CD4-positive, alpha-beta T cell treated with Interleukin-6 at 100 ng/mL for 8 hours (primary cell): ENCODE data around the gene KAT6B.

Experiments
- DNase-seq: peaks from one replicate; pipeline ENCODE4 v3.0.0-alpha.2; 2020; ENCODE audit warnings: mixed read lengths, low spot score

KAT6B gene

DNA sequence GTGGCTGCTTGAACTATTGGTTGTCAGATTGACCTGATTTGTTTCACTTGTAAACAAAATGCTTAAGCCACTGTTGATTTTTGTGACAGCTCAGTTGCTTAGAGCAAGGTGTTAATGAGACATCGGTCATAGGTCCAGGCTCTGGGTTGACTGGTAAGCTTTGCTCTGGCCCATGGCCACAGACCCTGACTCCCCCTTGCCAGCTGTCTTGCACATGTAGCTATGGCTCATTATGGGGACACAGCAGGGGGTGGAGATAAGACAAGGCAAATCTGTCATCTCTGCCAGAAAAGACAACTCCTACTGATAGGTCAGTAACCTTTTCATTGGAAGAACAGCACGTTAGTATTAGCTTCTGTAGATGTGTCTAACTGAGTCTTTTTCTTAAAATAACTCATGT, 95.3 kb downstream of the KAT6B start:
- no peak for DNase-seq

DNA sequence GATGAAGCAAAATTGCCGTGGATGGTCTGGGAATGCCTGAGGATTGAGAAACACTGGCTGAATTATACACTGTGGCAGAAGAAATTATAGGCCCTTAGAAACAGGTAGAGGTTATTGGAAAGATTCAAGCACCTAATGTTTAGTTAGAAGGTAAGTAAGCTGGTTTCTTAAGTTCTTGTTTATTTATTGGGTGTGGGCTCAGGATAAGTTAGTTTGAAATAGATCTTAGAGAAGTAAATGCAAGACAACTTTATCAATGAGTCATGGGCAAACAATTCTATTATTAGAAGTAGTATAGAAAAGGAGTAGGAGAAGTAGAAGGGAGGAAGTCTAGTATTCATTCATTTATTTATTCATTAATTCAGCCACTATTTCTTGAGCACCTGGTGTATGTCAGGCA, 96.5 kb downstream of the KAT6B start:
- no peak for DNase-seq

DNA sequence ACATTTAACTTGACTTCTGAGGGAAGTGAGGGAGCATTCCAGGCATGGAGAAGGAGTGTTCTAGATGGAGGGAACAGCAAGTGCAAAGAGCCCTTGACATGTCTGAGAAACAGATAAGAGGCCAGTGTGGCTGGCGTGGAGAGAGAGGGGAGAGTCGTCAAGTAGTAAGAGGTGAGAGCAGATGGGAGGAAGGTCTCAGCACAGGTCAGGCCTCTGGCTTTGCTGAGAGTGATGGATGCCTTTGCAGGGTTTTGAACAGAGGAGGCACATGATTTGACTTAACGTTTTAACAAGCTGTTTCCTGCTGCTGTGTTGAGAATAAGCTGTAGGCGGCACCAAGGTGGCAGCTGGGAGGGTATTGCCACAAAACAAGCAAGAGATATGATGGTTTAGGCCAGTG, 97.2 kb downstream of the KAT6B start:
- DNase-seq, result no peak

DNA sequence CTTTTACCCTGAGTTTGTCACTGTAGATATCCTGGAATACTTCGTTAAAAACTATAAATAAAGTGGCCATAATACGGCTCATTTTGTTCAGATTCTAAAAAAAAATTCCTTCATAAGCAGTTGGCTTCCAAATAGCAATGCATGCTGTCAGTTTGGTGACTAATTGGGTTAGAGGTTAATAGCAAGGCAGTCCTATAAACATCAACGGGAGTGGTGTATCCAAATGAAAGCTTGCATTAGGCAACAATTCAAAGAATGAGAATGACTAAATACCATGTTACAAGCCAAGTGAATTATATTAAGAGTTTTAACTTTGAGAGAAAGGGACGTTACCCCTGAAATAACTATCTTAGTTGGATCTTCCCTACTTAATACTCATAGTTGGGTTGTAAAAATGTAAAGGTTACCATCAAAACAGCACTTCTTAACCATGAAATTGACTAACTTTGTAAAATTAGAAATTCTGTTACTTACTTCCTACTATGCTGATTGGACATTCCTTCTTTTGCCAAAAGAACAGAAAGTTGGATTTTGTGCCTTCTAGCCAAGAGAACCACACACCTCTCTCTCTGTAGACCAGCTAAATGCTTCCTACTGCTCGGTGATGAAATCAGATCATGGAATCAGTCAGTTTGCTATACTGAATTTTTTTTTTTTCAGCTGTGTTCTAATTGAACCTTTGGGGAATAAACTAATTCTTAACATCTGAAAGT, 98.0 kb downstream of the KAT6B start:
- no peak for DNase-seq

DNA sequence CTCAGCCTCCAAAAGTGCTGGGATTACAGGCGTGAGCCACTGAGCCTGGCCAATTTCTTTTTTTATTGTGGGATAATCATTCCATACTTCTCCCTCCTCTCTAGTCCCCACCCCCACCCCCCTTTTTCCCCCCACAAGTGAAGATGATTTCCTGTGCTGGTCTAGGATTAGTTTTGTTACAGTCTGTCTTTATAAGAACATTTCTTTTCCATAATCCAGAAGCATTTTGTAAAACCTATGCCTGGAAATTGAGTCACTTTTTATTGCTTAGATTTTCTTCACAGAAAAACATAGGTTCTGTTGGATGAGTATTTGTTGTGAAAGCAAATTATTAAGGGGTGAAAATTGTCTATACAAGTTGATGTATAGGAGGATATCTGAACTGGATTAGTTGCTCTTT, 98.9 kb downstream of the KAT6B start:
- no peak for DNase-seq

DNA sequence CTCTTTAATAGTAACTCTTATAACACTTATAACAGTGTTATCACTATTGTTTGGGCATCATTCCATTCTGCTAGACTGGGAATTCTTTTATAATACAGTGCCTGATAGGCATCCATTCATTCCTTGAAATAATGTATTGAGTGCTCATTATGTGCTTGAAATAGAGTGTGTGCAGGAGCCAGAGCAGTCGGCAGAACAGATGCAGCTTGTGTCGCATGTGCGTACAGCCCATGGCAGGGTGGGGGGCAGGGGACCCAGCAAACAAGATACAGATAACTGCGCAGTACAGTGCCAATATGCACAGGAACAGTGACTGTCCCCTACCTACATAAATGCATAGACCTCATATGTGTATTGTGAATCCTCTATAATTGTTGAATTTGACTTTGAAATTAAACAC, 99.3 kb downstream of the KAT6B start:
- no peak for DNase-seq

DNA sequence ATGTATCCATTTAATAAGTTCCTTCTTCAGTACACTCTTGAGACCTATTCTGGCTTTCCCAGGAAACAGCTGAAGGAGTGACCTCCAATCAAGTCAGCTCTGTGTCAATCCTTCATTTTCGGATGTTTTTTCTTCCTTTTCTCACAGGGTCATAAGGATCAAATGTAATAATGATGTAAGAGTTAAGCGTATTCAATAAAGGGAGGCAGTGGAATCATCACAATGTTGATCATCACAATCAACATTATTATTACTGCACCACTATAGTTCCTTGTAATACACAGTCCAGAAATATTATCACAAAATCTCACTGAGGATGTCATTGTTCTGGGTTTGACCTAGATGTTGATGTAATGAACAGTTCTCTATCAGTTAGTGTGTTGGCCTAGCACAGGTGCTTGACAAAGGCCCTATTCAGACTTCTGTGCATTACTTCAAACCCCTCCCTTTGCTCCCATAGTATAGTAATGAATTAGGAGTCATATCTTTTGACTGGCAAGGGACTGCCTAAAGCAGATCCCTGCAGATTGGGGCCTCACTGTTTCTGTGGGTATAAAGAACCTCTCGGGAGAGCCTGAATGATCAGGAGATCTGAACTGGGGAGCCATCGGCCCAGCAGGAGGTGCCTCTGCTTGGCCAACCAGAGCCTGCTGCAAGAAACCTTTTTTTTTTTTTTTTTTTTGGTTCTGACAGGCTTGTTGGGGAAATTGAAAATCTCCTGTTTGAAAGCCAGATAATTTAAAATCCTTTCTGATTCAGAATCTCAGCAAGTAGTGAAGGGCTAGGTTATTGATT, 100.6 kb downstream of the KAT6B start:
- DNase-seq, result no peak

DNA sequence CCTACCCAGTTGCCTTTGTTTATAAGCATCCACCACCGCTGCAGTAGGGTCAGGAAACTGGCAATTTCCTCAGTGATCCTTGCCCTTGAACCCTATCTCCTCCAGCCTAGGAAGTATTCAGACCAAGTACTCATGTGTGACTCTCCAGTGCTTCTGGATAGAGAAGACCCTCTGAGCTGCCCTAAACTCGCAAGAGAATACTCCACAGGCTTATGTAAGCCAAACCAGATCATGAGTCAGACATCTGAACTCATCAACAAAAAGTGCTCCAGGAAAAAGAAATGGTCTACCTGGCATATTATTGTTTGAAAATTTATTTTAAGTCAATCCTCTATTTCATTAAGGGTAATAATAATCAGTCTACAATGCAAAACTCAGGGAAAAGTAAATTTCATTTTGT, 101.3 kb downstream of the KAT6B start:
- no peak for DNase-seq

DNA sequence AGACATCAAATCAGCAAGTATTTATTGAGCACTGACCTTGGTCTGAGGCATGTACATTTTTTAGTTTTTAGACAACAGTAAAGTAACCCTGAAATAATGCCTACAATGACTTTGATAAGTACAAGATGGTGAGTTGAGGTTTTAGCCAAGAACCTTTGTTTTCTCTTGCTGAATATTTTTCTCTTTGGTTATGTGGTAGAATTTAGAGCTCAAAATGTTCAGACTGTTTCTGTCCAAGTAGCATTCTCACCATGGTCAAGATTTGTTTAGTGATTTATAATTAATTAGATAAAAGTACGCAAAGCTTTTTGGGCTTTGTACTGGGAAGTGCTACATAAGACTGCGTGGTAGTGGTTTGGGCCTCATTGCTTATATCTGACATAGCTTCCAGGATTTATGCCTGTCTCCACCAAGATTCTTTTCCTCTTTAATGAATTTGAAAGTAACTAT, 102.4 kb downstream of the KAT6B start:
- DNase-seq, result no peak

DNA sequence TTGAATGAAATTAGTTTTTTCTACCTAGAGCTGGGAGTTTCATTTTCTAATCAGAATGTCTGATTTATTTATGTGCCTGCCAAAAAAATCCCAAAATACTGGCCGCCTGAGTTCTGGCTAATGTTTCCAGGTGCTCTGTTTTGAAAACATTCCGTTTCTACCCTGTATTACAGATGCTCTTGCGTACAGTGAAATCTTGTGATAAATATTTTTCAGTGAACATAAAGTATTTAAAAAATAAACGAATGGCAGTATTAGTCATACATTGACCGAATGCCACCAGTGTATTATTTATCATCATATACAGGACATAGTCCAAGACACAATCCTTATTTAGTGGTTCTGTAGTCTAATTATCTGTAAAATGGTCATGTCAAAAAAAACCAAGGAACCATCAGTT, 102.8 kb downstream of the KAT6B start:
- no peak for DNase-seq

DNA sequence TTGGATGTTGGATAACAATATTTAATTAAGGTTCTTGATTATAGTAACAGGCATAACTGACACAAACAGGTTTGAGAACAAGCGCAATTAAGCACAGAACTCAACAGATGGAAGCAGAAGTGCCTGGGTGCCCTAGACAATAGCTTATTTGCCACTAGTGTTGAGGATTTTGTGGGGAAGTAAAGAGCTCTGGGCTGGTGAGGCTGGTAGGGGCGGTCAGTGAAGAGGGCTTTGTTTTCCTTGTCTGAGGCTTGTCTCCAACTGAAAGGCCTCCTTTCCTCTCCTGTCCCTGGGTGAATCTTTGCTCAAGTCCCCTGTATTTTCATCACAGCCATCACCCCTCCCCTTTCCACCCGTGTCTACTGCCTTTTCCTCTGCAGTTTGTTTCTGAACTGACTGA, 104.6 kb downstream of the KAT6B start:
- no peak for DNase-seq

DNA sequence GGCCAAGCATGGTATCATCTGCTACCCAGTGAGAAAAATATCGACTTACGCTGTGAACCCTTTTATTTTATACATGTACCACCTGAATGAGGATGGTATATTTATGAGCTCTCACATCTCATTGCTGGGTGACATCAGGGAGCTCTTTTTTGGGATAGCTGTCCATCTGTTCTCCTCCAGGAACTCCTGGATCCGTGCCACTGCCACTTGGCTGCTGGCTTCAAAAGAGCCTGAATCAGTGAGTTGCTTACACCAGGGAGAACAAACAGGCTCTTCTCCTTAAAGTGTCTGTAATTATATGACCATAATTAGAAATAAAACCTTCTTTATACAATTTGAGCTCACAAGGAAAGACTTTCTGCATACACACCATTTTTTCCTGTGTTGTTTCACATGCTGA, 106.2 kb downstream of the KAT6B start:
- no peak for DNase-seq

DNA sequence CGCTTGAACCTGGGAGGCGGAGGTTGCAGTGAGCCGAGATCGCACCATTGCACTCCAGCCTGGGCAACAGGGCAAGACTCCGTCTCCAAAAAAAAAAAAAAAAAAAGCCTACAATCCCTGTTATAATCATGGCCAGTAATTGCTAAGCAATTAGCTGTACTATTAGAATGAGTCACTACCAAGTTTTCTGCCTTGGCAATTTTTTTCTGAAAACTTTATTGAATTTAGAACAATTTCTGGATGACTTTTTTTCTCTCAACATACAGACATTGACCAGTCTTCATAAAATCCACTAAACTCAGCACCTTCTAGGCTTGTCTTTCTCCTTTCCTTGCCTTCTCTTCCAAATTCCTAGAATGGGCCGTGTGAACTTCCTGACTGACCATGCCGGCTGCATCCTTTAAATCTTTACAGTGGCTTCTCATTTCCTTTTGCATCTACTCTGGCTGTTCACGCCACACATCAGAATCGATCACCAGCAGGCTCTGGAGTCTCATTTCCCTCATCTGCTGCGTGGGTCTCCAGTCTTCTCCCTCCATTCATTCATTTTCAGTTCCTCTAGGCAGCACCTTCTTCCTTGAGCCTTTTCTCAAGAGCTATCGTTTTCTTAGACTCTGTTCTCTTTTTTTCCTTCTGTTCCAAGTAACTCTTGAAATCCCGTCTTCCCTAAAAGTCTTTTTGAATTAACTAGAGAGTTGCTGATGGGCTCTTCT, 107.9 kb downstream of the KAT6B start:
- DNase-seq, result no peak

DNA sequence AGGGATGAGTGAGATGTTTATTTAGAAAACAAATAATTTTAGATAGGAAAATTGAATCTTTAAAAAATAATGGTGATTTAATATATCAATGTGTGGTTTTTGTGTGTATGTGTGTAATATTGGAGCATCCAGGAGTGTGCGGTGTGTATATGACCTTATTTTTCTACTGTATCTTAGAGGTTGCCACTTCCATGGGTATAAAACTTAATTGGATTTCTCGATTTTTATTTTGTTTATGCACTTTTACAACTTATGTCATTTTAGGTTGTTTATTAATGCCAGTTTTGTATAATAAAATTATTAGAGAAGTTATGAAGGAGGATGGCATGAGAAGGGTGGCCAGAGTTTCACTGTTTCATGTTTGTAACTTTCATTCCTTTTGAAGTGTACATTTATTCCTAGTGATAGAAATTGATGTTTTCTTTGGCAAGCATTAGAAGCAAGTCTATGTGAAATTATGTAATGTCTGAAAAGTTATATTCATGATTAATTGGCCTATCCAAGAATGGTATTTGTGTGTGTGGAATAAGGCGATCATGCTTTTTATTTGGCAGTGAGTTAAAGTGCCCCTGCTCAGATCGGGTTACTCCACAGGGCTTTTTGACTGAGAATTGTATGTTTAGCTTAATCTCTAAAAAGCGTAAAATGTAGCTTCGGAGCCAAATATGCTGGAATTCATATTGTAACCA, 110.3 kb downstream of the KAT6B start:
- DNase-seq, result no peak

DNA sequence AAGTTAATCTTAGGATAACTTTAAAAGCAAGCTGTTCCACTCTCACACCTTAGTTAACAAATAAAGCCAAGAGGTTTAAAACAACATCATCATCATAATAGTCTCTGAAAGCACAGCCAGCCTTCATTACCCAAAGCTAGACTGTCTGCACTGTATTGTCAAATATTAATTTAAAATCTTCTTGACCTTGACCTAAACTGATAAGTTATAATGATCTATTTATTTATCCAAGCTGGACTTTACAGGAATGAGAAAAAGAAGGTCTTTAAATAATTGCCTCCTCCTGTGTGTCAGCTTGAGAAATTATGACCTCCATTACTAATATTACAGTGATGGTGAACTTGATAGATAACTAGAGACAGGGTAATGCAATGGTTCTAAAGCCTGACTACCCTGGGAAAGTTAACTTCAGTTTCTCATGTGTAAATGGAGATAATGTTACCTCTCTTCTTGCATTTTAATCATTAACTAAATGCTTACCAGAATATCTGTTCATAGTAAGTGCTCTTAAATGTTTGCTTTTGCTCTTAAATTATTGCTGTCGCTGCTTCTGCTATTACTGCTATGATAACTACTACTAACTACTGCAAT, 111.0 kb downstream of the KAT6B start:
- no peak for DNase-seq

DNA sequence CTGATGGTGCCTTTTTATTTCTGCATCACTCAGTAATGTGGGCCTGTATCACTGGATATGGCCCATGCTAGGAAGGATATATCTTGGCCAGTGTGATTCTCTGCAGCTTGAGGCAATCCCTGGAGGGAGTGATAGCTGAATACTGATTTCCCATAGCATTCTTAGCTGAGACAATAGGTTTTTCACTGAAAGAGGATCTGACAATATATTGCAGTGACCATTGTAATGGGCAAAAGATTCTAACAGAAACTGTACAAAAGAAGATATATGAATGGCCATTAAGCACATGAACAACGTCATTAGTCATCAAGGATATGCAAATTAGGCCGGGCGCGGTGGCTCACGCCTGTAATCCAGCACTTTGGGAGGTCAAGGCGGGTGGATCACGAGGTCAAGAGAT, 117.8 kb downstream of the KAT6B start:
- no peak for DNase-seq

DNA sequence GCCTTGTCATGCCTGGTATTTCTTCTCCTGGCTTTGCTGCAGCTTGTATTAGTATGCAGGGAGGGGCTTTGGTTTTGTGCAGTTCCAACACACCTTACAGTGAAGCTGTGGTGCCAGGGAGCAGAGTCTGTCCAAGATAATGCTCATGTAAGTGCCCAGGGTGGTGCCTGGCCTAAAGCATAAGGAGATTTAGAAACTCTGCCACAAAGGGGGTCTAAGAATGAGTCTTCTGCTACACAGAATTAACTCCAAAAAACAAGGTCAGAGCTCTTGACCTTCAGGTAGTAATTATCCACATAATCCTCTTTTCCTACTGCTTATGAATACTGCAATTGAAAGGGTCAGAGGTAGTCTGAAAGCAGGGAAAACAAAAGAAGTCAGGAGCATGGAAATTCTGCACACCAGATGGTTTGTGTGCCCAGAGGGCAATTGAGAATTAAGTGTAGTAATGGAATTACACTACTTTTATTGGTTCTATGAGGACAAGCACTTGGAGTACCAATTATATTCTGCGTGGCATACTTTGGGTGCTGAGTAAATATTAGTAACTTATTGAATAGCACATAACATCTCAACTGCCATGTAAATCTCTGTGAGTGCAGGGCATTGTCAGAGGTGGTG, 121.5 kb downstream of the KAT6B start:
- no peak for DNase-seq

DNA sequence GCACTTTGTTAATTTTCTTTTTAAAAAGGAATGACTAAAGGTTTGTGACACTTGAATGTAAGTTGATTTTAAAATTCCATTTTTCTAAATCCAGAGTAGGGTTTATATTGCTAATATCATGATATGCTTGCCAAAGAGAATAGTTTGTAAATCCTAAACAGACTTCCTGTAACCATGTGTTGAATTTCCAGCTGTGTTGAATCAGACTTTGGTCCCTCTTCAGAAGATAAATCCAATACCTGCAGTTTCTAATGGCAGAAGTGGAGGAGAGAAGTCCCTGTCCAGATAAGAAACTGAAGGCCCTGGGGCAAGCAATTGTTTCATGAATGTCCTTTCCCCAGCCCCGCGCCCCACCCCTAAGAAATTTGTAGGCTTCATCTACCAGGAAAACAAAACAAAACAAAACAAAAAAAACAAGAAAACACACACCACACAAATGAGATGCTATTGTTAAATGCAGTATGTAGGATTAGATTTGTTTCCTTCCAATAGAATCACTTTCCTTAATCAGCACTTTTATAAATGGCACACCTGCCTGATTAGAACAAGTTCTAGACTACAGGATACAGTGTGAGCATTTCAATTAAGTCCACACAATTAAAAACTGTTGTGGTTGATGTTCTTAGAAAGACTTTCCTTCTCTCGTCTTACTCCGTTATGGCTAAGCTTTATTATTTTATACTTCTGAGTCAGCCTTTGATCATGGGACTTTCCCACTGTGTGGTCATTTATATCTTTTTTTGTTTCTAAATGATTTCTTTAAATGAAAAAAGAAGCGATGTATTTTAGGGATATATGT, 122.8 kb downstream of the KAT6B start:
- no peak for DNase-seq

DNA sequence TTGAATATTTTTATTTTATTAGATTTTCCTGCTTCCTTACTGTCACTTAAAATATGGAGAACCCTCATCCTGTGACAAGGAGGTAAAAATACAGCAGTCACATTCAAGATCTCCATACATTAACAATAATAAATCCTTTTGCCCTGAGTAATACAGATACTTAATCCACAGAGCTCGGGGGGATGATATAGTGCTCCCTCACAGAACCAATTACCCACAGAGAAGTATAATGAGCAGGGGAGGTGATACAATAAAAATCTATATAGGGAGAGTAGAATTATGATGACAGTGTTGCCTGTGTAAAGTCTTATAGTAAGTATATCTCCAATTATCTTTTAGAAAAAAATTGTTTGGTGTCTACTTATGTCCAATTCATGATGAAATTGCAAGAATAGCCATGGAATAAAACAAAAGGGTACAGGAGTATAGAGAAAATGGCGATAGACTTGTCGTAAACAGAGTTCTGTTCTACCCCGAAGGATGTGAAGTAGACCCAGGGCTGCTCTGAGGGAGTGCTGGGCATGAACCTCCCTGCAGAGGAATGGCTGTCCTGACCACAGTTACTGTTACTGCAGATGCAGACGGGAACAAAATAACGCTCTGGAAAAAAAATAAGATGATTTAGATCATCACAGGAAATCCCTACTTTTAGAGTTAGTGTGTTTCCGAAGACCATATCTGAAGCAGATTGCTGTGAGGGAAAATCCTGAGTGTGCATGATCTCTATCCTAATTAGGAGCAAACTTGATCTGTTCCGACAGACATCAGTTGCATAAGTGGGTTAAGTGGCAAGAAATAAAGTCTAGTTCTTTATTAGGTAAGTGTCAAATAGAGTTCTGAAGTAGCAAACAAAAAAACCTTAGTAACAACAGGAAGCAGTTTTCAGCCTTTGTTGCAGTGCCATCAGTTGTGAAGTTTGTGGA, 123.7 kb downstream of the KAT6B start:
- no peak for DNase-seq

DNA sequence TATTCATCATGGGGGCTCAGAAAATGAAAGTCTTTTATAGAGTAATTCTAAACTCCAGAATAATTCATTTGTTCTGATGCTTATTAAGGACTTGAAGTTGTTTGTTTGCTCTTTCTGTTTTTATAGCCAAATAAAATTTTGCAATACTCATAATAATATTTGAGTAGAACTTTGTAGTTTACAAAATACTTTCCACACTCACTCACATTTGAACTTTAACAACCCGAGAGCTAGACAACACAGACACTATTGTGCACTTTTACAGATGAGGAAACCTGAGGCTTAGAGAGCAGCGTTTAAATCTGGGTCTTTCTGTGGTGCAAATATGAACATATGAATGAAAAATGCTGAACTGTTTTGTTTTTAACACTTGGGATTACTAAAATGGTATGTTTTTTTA, 126.8 kb downstream of the KAT6B start:
- DNase-seq, result no peak
